Endothelial cell of umbilical vein (primary cell): ENCODE measurements around the gene MED27.

Experiments
- CTCF ChIP-seq, 2 donors: IDR thresholded peaks; 1 replicate in 1 of 2; 2 replicates in 1 of 2; pipeline ENCODE4 v1.5.1; 2011; ENCODE audit warnings: low read length in 2 of 2, mild to moderate bottlenecking in 2 of 2, moderate library complexity in 2 of 2, control low read depth in 1 of 2, inconsistent platforms in 1 of 2, low read depth in 1 of 2; ENCODE audit not compliant: insufficient read depth in 1 of 2; ENCODE audit errors: extremely low read depth in 1 of 2
- POLR2A ChIP-seq: IDR thresholded peaks from 2 replicates; pipeline ENCODE4 v1.6.1; 2012; ENCODE audit warnings: low read depth, mild to moderate bottlenecking, control low read depth, low read length
- POLR2AphosphoS5 ChIP-seq: IDR thresholded peaks from 2 replicates; pipeline ENCODE4 v1.6.1; 2012; ENCODE audit warnings: low read depth, mild to moderate bottlenecking, control low read depth, low read length, moderate library complexity; ENCODE audit not compliant: insufficient read depth

DNA sequence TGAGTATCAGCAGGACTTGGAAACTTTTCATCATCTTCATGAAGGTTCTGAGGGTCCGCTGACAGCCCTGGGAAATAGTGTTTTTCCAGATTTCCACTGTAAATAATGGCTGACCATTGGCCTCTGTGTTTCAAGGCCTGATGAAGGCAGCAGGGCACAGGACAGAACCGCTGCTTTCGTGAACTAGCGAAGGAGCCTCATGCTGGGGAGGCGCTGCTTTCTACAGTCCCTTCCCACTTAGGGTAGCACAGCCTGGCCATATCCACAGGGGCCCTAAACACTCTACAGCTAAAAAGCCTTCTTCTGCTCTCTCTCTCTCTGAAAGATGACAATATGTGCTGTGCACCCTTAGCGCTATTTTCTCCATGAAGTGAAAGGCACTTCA lies 118.2 kb downstream of the MED27 start:
- no peak for TF ChIP-seq POLR2A
- no peak for TF ChIP-seq CTCF (IDR thresholded peaks at IDR 0.05; ENCODE audit: extremely low read depth in 1 of 2, insufficient read depth in 1 of 2, low read depth in 1 of 2, low read length in 2 of 2)
- TF ChIP-seq POLR2AphosphoS5: no peak
